ENCODE data around the gene USP36.

The USP36 gene

GRCh38 chr17:78785011-78785662 lies 55.5 kb downstream of the USP36 start:
- intact Hi-C loops (cut with DNase I; ENCODE audit: low total_unique reads): no loop called here
- no peaks in the 10 kb centered on the region for H3K9me3 ChIP-seq
- no peaks in the 10 kb centered on the region for H3K27me3 ChIP-seq
- peak in 1 of 2 donors; percentile 42 for DNase-seq
- no peak overlapping the region for H3K27ac ChIP-seq
- no peak for TF ChIP-seq CTCF (IDR thresholded peaks at IDR 0.05)
- peaks cover 0 to 6% (median 0%) of the 10 kb centered on the region in 3 donors for H3K36me3 ChIP-seq
- H3K4me3 ChIP-seq: no peak overlapping the region
- peaks cover 0 to 26% (median 12%) of the 10 kb centered on the region in 4 donors for H3K4me1 ChIP-seq

GRCh38 chr17:78784352-78784751 lies 56.3 kb downstream of the USP36 start:
- no peaks in the 10 kb centered on the region for H3K27me3 ChIP-seq
- no peak overlapping the region for H3K4me3 ChIP-seq
- peaks cover 0 to 6% (median 0%) of the 10 kb centered on the region in 3 donors for H3K36me3 ChIP-seq
- no peaks in the 10 kb centered on the region for H3K9me3 ChIP-seq
- DNase-seq: peak in 1 of 2 donors; percentile 24
- peaks cover 0 to 21% (median 11%) of the 10 kb centered on the region in 4 donors for H3K4me1 ChIP-seq
- H3K27ac ChIP-seq: no peak overlapping the region
- intact Hi-C loops (cut with DNase I; ENCODE audit: low total_unique reads): no loop called here
- TF ChIP-seq CTCF (IDR thresholded peaks at IDR 0.05): no peak

- peak in 1 of 2 donors; percentile 58 for DNase-seq
- intact Hi-C loops (cut with DNase I; ENCODE audit: low total_unique reads): loop anchor here (2.0 kb wide), 1 partner anchor 55 kb away; no protein-coding TSS in a partner anchor
- no peaks in the 10 kb centered on the region for H3K27me3 ChIP-seq
- H3K9me3 ChIP-seq: no peaks in the 10 kb centered on the region
- H3K4me3 ChIP-seq: no peak overlapping the region
- H3K27ac ChIP-seq: no peak overlapping the region
- H3K4me1 ChIP-seq: peaks cover 0 to 20% (median 9%) of the 10 kb centered on the region in 4 donors
- H3K36me3 ChIP-seq: peaks cover 0 to 6% (median 0%) of the 10 kb centered on the region in 3 donors
- TF ChIP-seq CTCF (IDR thresholded peaks at IDR 0.05): no peak
Measured at GRCh38 chr17:78783711-78784324, 56.8 kb downstream of the USP36 start.

- H3K4me3 ChIP-seq: peak within 1 kb of the TSS; percentile 85 to 100
- H3K36me3 ChIP-seq: no peaks in the 10 kb centered on the region
- intact Hi-C loops (cut with DNase I; ENCODE audit: low total_unique reads): loop anchor here (2.0 kb wide), 1 partner anchor 57 kb away; no protein-coding TSS in a partner anchor
- no peaks in the 10 kb centered on the region for H3K9me3 ChIP-seq
- H3K4me1 ChIP-seq: peaks cover 0 to 20% (median 9%) of the 10 kb centered on the region in 4 donors
- no peak for DNase-seq
- H3K27ac ChIP-seq: peak within 1 kb of the TSS; percentile 87 to 95
- no peak for TF ChIP-seq CTCF (IDR thresholded peaks at IDR 0.05)
- no peaks in the 10 kb centered on the region for H3K27me3 ChIP-seq
Measured at GRCh38 chr17:78781893-78782304, 58.7 kb downstream of the USP36 start, which contains the start of gene CYTH1. CYTH1 (minus strand) TSS chr17:78782273; CDS start chr17:78782223, 50 bp downstream.

- Histone ChIP-seq H3K9me3 (no peaks in the 10 kb centered on the region), H3K4me3 (peak overlapping the region; percentile 85 to 100), H3K4me1 (peaks cover 0 to 20% (median 9%) of the 10 kb centered on the region in 4 donors), H3K36me3 (no peaks in the 10 kb centered on the region), H3K27ac (peak overlapping the region; percentile 87 to 88), H3K27me3 (no peaks in the 10 kb centered on the region)
- TF ChIP-seq CTCF (IDR thresholded peaks at IDR 0.05): no peak
- DNase-seq: peak; percentile 34 to 79
- intact Hi-C loops (cut with DNase I; ENCODE audit: low total_unique reads): no loop called here
Measured at GRCh38 chr17:78781104-78781892, 59.3 kb downstream of the USP36 start.

Data from tibial artery (tissue), 4 donors.